ENCODE measurements around the gene CENPT.
"Not testable (repeated sequence)": the region's sequence is repeated elsewhere in the genome, so short reads cannot be mapped to it uniquely, and the experiment has no call there.

DNA sequence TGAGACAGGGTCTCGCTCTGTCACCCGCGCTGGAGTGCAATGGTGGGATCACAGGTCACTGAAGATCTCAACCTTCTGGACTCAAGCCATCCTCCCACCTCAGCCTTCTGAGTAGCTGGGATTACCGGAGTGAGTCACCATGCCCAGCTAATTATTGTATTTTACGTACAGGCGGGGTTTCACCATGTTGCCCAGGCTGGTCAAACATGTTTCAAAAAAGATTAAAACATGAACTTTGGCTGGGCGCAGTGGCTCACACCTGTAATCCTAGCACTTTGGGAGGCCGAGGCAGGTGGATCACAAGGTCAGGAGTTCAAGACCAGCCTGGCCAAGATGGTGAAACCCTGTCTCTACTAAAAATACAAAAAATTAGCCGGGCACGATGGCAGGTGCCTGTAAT, 10.3 kb downstream of the CENPT start:
- TF ChIP-seq, protein P1, sequence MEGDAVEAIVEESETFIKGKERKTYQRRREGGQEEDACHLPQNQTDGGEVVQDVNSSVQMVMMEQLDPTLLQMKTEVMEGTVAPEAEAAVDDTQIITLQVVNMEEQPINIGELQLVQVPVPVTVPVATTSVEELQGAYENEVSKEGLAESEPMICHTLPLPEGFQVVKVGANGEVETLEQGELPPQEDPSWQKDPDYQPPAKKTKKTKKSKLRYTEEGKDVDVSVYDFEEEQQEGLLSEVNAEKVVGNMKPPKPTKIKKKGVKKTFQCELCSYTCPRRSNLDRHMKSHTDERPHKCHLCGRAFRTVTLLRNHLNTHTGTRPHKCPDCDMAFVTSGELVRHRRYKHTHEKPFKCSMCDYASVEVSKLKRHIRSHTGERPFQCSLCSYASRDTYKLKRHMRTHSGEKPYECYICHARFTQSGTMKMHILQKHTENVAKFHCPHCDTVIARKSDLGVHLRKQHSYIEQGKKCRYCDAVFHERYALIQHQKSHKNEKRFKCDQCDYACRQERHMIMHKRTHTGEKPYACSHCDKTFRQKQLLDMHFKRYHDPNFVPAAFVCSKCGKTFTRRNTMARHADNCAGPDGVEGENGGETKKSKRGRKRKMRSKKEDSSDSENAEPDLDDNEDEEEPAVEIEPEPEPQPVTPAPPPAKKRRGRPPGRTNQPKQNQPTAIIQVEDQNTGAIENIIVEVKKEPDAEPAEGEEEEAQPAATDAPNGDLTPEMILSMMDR (IDR thresholded peaks at IDR 0.05; ENCODE audit: borderline replicate concordance, extremely low read depth, low read length, poor library complexity, severe bottlenecking), result not testable (repeated sequence)
- not testable (repeated sequence) for TF ChIP-seq EZH2 (IDR thresholded peaks at IDR 0.05; ENCODE audit: borderline replicate concordance, low read depth, low read length, severe bottlenecking)
